HG03175 (cell line): ENCODE measurements around the gene SFSWAP.
"Not testable (repeated sequence)": the region's sequence is repeated elsewhere in the genome, so short reads cannot be mapped to it uniquely, and the experiment has no call there.

Experiments
- ATAC-seq: cut with Tn5 transposase; IDR thresholded peaks from one replicate; pipeline ENCODE4 v1.9.1; 2021; ENCODE audit warnings: mild to moderate bottlenecking, moderate library complexity; ENCODE audit not compliant: unreplicated experiment

Gene SFSWAP

GRCh38 chr12:131679186-131679585 is 31.7 kb upstream of the SFSWAP start:
- ATAC-seq, result not testable (repeated sequence)

GRCh38 chr12:131679816-131680215 is 31.1 kb upstream of the SFSWAP start:
- ATAC-seq, result not testable (repeated sequence)

DNA sequence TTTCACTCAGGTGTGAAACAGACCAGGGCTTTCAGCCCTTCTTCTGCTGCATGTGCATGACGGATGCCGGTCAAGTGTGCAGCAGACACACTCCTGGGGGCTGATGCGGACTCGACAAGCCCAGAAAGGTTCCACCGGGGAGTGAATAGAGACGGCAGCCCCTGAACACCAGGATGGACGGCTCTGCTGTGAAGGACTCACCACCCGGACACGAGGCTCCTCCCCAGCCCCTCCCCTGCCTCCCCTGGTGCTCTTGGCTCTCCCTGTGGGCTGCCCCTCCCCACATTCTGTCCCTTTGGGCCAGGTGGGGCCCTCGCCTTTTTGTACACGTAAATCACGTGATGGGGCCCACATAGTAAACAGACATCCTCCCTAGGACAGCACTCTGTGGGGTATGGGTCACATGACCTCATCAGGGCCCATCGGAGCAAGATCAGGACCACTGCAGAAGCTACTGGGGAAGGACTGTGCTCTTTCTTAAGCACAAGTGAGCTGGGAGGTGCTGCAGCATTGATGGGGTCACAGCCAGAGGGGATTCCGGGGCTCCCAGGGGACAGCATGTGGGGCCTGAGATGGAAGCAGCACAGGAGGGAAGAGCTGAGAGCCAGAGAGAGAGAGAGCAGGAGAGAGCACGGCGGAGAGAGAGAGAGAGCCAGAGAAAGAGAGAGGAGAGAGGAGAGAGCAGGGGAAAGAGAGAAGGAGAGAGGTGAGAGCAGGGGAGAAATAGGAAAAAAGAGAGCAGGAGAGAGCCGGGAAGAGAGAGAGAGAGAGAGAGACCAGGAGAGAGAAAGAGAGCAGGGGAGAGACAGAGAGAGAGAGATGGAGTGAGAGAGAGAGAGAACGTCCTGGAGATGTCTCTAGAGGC is 30.3 kb upstream of the SFSWAP start:
- ATAC-seq, result not testable (repeated sequence)

DNA sequence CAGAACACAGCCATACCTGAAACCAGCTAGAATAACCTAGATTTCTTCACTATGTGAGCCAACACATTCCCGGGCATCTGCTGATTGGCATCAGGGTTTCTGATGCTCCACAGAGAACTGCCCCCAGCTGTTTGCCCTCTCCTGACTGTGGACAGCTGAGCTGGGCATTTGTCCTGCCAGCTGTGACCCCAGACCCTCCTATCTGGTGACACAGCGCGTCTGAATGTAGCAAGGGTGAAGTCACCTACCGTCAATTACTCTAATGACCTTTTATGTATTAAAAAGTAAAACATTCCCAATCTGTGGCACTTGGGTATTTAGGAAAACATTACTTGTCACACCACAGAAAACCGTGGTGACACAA is 29.7 kb upstream of the SFSWAP start:
- no peak for ATAC-seq

GRCh38 chr12:131681746-131682509 is 29.0 kb upstream of the SFSWAP start:
- ATAC-seq, result peak; percentile 99

DNA sequence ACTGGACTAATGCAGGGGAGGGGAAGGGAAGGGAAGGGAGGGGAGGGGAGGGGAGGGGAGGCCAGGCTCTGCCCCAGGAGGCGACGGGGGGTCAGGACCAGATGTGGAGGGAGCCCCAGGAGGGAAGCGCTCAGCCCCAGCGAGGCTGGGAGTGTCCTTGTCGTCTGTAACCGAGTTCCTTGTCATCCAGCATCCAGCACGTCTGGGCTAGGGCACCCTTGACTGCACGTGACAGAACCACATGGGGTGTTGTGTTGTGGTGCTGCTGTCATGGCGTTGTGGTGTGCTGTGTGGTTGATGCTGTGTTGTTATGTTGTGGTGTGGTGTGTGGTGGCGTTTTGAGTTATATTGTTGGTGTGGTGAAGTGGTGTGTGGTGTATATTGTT is 28.4 kb upstream of the SFSWAP start:
- ATAC-seq, result peak; percentile 28

DNA sequence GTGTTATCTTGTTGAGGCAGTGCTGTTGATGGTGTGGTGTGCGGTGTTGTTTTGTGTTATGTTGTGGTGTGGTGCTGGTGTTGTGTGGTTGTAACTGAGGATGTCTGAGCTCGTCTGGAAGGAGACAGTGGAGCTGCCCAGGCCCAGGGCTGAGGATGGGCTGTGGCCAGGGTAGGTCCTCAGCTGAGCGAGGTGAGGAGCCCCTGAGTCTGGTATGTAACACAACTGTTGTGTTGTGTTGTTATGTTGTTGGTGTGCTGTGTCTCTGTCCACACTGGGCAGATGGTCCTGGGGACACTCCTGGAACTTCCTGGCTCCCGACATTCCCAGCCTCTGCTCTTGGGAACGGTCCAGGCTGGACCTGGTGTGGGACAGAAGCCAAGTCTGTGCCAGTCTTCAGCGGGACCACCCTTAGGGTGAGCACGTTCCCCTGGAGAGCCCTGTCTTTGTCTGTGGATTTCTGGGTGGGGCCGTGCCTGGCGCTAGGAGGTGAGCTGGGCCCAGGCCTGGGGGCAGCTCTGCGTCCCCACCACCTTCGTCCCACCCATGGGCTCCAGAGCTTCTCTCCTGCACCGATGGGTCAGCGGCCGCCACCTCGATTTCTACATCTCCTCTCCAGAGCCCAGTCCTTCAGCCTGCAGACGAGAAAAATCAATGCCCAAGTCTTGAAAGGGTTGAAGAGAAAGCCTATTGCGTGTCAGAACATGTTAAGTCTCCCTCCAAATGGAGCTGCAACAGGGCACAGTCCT is 27.4 kb upstream of the SFSWAP start:
- ATAC-seq, result no peak

GRCh38 chr12:131684015-131684725 is 26.7 kb upstream of the SFSWAP start:
- no peak for ATAC-seq

DNA sequence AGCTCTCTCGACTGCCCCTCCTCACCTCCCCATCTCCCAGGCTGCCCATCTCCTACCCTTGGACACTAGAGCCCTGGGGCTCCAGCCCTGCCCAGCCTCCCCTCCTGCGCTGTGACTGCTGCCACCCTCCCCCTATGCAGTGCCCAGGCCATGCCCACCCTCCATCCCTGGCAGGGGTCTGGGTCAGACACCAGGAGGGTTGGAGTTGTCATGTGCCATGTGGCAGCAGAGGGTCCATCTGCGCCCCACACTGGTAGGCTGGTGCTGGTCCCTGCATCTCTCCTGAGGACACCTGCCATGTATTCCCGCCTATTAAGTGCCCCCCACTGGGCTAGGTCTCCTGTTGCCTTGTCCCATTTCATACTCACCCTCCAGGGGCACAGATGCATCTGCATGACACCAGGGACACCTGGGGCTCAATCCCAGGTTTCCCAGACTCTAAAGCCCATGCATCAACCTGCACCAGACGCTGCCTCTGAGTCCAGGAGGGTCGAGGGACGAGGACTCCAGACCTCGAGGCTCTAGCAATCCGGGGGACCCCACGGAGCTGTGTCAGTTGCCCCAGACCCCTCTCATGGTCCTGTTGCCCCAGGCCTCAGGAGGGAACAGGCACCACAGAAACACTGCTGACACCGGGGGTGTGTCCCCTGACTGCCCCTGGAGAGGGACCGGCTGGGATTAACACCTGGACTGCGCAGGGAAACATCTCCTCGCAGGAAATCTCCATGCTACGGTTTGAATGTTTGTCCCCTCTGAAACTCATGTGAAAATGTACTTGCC is 23.4 kb upstream of the SFSWAP start:
- no peak for ATAC-seq

- ATAC-seq, result no peak
Observed at GRCh38 chr12:131688131-131688844, 22.6 kb upstream of the SFSWAP start.

DNA sequence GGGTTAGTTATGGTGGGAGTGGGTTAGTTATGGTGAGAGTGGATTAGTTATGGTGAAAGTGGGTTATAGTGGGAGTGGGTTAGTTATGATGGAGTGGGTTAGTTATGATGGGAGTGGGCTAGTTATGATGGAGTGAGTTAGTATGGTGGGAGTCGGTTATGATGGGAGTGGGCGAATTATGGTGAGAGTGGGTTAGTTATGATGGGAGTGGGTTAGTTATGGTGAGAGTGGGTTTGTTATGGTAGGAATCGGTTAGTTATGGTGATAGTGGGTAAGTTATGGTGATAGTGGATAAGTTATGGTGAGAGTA is 22.1 kb upstream of the SFSWAP start:
- ATAC-seq, result no peak

DNA sequence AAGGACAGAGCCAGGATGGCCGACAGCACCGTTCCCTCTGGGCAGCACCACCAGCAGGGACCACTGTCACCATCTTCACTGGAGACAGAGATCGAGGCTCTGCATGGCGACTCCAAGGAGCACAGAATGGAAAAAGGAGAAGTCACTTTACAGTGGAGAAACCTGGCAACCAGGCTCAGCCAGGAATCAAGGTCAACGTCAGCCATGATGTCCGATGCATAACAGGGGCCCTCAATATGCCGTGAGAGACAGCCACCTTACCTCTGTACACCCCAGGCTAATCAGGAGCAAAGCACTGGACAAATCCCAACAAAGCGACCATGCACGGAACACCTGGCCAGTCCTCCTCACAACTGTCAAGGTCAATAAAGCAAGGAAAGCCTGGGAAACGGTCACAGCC is 20.6 kb upstream of the SFSWAP start:
- ATAC-seq, result no peak

DNA sequence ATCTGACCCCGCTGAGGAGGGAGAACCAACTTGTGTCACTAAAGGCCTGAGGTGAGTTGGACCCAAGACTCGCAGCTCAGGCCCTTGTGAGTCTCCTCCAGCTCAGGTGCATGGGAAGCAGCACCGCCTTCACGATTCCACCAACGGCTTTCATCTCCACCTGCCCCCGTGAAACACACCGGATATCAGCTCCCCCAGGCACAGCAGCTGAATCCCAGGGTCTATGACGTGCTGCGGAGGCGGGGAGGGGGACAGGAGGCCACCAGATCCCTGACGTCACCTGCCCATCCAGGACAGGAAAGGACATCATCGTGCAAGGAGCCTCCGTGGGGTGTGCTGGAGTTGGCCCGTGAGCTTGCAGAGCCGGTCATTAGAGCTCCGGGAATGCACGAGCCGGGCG is 18.5 kb upstream of the SFSWAP start:
- ATAC-seq, result no peak

DNA sequence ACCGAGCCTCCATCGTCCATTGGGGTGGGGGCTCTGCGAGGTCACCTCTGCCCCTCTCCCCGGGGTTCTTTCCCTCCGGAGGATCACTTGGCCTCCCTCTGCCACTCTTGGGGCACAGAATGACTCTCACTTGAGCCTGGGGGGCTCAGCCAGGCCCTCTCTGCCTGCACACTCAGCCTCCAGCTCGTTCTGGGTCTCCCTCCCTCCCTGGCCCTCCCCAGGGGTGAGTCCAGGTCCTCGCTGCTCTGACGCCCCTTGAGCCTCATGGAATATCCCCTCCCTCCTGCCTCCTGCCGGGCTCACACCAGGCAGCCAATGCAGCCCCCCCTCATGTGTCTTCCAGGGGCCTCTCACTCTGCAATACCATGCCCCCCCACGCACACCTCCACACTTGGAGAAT is 17.7 kb upstream of the SFSWAP start:
- no peak for ATAC-seq

GRCh38 chr12:131694116-131694838 is 16.6 kb upstream of the SFSWAP start:
- ATAC-seq, result no peak

- ATAC-seq, result no peak
Observed at GRCh38 chr12:131695968-131696367, 14.9 kb upstream of the SFSWAP start.

DNA sequence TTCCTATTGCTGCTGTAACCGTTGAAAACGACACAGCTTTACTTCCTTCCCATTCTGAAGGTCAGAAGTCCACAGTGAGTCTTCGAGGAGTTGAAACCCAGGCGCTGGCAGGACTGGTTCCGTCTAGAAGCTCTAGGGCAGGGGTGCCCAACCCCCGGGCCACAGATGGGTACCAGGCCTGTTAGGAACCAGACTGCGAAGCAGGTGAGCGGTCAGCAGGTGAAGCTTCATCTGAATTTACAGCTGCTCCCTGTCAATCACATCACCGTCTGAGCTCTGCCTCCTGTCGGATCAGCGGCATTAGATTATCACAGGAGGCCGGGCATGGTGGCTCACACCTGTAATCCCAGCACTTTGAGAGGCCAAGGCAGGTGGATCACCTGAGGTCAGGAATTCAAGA is 12.6 kb upstream of the SFSWAP start:
- no peak for ATAC-seq

DNA sequence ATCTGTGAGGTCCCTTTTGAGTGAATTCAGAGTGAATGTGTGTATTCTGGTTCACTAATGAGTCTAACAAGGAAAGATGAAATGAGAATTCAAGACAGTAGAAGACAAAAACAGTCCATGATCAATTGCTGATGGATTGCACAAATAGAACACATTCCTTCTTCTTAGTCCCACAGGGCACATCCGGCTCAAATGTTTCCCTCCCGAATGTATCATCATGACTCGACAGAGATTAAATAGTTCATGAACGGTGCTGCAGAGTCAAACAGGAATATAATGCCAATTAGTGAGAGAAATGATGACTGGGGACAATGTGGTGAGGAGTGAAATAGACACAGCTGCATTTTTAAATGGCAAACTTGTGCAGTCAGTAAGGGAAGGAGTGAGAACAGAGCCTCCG is 11.5 kb upstream of the SFSWAP start:
- ATAC-seq, result no peak

GRCh38 chr12:131700271-131700670 is 10.6 kb upstream of the SFSWAP start:
- ATAC-seq, result no peak
